ENCODE results near the gene SNAP29. TPM values are rescaled to one million over a fixed set of nuclear protein-coding genes. Genes with fewer than 3 reads are reported as not detected.
"Not testable (repeated sequence)": the region's sequence is repeated elsewhere in the genome, so short reads cannot be mapped to it uniquely, and the experiment has no call there.

Gene SNAP29
- total RNA-seq, 1 donor from 2014 or later, result 12.9 TPM

- not testable (repeated sequence) for DNase-seq (ENCODE audit: low read depth)
Observed at GRCh38 chr22:20901093-20902033, 42.6 kb downstream of the SNAP29 start.

- no peak for DNase-seq (ENCODE audit: low read depth)
Observed at GRCh38 chr22:20903093-20903492, 44.3 kb downstream of the SNAP29 start.

GRCh38 chr22:20904008-20904979 lies 45.5 kb downstream of the SNAP29 start:
- DNase-seq (ENCODE audit: low read depth), result peak; percentile 98

- DNase-seq (ENCODE audit: low read depth), result no peak
Observed at GRCh38 chr22:20904980-20905355, 46.2 kb downstream of the SNAP29 start.

GRCh38 chr22:20905415-20906386 lies 46.9 kb downstream of the SNAP29 start:
- peak; percentile 30 for DNase-seq (ENCODE audit: low read depth)

- DNase-seq (ENCODE audit: low read depth), result no peak
Observed at GRCh38 chr22:20906387-20906767, 47.6 kb downstream of the SNAP29 start.

- DNase-seq (ENCODE audit: low read depth), result not testable (repeated sequence)
Observed at GRCh38 chr22:20908717-20909116, 49.9 kb downstream of the SNAP29 start.

GRCh38 chr22:20909543-20910303 lies 50.9 kb downstream of the SNAP29 start:
- DNase-seq (ENCODE audit: low read depth), result no peak

- no peak for DNase-seq (ENCODE audit: low read depth)
Observed at GRCh38 chr22:20912494-20912893, 53.7 kb downstream of the SNAP29 start.

GRCh38 chr22:20916916-20917810 lies 58.4 kb downstream of the SNAP29 start, which contains the start of gene CRKL:
Gene CRKL, plus strand, starts transcription at chr22:20917407. Its CDS starts 528 bp downstream, at chr22:20917935.
- DNase-seq (ENCODE audit: low read depth), result peak; percentile 91

GRCh38 chr22:20918663-20919218 lies 59.9 kb downstream of the SNAP29 start:
- no peak for DNase-seq (ENCODE audit: low read depth)

GRCh38 chr22:20919718-20920117 lies 60.9 kb downstream of the SNAP29 start:
- no peak for DNase-seq (ENCODE audit: low read depth)

- DNase-seq (ENCODE audit: low read depth), result no peak
Observed at GRCh38 chr22:20920881-20921203, 62.0 kb downstream of the SNAP29 start.

GRCh38 chr22:20922141-20922751 lies 63.4 kb downstream of the SNAP29 start:
- no peak for DNase-seq (ENCODE audit: low read depth)

- no peak for DNase-seq (ENCODE audit: low read depth)
Observed at GRCh38 chr22:20926243-20926642, 67.4 kb downstream of the SNAP29 start.

- no peak for DNase-seq (ENCODE audit: low read depth)
Observed at GRCh38 chr22:20927940-20928572, 69.2 kb downstream of the SNAP29 start.

- DNase-seq (ENCODE audit: low read depth), result no peak
Observed at GRCh38 chr22:20928573-20928967, 69.8 kb downstream of the SNAP29 start.

- no peak for DNase-seq (ENCODE audit: low read depth)
Observed at GRCh38 chr22:20930004-20930403, 71.2 kb downstream of the SNAP29 start.
